Ammon's horn (tissue), 1 donor: ENCODE data around the gene DDX55.
"Not testable (repeated sequence)": the region's sequence is repeated elsewhere in the genome, so short reads cannot be mapped to it uniquely, and the experiment has no call there.

Experiments used
- DNase-seq: peaks from one replicate; pipeline ENCODE4 v3.0.0-alpha.2; 2016; ENCODE audit warnings: low spot score

DDX55 gene, protein sequence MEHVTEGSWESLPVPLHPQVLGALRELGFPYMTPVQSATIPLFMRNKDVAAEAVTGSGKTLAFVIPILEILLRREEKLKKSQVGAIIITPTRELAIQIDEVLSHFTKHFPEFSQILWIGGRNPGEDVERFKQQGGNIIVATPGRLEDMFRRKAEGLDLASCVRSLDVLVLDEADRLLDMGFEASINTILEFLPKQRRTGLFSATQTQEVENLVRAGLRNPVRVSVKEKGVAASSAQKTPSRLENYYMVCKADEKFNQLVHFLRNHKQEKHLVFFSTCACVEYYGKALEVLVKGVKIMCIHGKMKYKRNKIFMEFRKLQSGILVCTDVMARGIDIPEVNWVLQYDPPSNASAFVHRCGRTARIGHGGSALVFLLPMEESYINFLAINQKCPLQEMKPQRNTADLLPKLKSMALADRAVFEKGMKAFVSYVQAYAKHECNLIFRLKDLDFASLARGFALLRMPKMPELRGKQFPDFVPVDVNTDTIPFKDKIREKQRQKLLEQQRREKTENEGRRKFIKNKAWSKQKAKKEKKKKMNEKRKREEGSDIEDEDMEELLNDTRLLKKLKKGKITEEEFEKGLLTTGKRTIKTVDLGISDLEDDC

DNA sequence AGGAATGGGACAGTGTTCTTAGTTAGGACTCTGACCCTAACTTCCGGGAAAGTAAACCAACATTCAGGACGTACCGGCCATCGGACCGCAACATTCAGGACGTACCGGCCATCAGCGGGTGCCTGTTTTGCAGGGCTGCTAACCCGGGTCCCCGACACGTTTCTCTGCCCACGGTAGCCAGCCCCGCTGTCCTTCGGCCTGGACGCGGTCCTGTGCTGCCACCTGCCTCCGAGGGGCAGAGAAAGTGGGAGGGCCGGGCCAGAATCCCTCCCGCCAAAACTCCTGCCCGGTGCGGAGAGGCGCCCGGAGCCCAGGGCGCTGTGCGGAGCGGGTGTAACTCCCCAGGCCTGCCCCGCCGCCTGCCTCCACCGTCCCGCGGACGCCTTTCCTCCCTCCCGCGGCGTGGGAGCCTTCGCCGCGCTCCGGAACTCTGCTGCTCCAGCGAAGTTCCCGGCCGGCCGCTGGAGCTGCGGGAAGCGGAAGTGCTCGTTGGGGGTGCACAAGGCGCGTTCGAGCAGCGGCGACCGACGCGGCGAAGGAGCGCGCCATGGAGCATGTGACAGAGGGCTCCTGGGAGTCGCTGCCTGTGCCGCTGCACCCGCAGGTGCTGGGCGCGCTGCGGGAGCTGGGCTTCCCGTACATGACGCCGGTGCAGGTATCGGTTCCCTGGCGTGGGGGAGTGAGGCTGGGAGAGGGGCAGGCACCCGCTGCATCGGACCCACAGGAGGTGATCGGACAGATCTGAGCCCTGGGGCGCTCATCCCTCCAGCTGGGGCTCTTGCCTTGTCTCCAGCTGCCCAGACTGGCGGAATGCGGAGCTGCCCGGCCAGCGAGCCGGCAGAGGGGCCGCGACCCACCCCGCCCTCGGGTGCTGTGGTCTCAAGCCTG is at the start of gene DDX55:
Gene DDX55, plus strand, starts transcription at position 498 of the 888 bp plus-strand sequence. Its CDS starts 50 bp downstream, at position 548.
- peak; percentile 88 for DNase-seq

DNA sequence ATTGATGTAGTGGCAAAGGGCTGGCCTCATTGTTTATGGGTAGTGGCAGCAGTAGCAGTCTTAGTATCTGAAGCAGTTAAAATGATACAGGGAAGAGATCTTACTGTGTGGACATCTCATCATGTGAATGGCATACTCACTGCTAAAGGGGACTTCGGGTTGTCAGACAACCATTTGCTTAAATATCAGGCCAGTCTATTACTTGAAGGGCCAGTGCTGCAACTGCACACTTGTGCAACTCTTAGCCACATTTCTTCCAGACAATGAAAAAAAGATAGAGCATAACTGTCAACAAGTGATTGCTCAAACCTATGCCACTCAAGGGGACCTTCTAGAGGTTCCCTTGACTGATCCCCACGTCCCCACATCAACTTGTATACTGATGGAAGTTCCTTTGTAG is 47.8 kb upstream of the DDX55 start:
- DNase-seq = not testable (repeated sequence)

DNA sequence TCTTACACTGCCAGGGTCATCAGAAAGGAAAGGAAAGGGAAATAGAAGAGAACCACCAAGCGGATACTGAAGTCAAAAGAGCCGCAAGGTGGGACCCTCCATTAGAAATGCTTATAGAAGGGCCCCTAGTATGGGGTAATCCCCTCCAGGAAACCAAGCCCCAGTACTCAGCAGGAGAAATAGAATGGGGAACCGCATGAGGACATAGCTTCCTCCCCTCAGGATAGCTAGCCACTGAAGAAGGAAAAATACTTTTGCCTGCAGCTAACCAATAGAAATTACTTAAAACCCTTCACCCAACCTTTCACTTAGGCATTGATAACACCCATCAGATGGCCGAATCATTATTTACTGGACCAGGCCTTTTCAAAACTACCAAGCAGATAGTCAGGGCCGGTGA is 47.1 kb upstream of the DDX55 start:
- not testable (repeated sequence) for DNase-seq

- DNase-seq = not testable (repeated sequence)
These were observed 43.4 kb upstream of the DDX55 start for GRCh38 chr12:123558487-123558886.

DNA sequence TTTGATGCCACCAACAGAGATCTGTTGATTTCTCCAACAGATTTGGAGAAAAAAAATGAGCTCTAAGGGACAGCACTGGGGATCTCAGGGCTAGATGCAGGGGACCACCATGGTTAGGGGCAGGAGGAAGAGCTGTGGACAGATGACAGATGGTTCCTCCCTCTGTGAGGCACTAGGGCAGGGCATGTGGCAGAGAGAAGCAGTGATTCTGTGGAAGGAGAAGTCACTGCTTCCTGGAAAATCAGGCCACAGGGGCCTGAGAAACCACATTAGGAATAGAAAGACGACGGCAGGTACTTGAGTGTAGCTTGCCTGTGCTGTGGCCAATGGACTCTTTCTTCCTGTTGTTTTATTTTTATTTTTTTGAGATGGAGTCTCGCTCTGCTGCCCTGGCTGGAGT is 42.4 kb upstream of the DDX55 start:
- DNase-seq = peak; percentile 34

GRCh38 chr12:123571343-123571813 is 30.5 kb upstream of the DDX55 start:
- DNase-seq = peak; percentile 29

- DNase-seq = no peak
These were observed 29.5 kb upstream of the DDX55 start for GRCh38 chr12:123572391-123572790.

DNA sequence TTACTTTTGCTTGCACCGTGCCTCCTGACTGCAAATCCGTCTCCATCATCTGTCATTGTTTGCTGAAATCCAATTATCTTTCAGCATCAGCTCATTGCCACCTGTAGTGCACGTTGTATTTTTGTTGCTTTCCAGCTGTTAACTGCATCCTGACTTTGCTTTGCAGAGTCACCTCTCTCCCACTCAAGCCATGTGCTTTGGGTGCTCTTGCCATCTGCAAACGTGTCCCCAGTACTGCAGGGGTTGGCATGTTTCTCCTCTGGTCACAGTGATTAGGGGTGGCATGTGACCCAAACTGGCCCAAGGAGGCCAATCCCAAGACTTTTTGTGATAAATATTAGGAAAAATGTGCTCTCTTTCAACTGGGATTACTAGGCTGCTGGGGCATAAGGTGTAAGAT is 28.0 kb upstream of the DDX55 start:
- DNase-seq = no peak

DNA sequence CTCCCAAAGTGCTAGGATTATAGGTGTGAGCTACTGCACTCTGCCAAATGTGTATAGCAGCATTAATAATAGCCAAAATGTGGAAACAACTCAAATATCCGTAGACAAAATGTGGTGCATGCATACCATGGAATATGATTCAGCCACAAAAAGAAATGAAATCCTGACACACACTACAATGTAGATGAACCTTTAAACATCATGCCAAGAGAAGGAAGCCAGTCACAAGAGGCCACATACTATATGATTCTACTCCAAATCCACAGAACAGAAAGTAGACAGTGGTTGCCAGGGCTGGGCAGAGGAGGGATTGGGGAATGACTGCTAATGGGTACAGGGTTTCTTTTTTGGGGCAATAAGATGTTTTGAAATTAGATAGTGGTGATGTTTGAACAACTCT is 25.3 kb upstream of the DDX55 start:
- no peak for DNase-seq

DNA sequence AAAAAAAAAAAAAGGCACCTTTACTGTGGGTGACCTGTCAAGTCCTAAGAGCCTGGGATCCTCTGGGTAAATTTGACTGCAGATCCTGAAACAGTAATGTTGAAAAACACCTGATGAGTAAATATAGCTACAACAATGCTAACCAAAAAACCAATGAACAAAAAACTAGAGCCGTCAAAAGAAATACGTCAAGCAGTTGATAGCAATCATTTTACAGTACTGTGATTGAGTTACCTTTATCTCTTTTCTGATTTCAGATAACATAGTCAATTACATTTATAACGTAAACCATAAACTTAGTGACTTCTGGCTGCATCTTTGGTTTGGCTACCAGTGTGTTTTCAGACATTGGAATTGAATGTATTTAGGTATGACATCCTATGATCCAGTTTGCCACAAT is 23.7 kb upstream of the DDX55 start:
- no peak for DNase-seq

GRCh38 chr12:123578829-123579228 is 23.1 kb upstream of the DDX55 start:
- DNase-seq = not testable (repeated sequence)

GRCh38 chr12:123580772-123581171 is 21.1 kb upstream of the DDX55 start:
- no peak for DNase-seq

- DNase-seq = no peak
These were observed 10.0 kb upstream of the DDX55 start for GRCh38 chr12:123591702-123592481.

GRCh38 chr12:123595729-123596128 is 6.2 kb upstream of the DDX55 start:
- DNase-seq = no peak

DNA sequence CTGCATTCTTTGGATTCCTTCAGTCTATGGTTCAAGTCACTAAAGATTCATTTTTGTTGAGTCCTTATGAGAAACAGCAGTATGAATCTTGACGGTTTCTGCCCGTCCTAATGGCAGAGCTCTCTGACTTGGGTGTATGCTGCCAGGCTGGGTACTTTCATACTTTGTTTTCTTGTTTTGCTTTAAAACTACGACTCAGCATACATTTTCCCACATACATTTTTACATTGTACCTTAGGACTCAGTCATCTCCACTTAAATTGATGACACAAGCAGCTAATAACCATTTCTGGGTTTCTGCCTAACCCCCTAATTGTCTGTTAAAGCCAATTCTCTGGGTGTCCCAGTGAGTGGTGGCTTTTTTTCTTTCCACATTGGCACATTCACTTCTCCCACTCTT is 4.8 kb upstream of the DDX55 start:
- no peak for DNase-seq

DNA sequence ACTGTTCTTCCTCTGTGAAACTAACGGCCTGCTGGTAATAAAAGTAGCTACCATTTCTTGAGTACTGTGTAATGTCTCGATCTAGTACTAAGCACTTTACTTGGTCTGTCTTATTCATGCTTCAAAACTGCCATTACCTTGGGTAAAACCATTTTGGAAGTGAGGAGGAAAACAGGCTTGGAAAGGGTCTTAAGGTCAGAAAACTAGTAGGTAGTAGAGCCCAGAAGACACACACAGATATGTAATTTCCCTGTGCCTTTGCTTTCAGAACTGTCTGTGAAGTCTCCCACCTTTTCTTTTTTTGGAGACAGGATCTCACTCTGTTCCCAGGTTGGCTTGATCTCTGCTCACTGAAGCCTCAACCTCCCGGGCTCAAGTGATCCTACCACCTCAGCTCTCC is 3.4 kb upstream of the DDX55 start:
- no peak for DNase-seq

DNA sequence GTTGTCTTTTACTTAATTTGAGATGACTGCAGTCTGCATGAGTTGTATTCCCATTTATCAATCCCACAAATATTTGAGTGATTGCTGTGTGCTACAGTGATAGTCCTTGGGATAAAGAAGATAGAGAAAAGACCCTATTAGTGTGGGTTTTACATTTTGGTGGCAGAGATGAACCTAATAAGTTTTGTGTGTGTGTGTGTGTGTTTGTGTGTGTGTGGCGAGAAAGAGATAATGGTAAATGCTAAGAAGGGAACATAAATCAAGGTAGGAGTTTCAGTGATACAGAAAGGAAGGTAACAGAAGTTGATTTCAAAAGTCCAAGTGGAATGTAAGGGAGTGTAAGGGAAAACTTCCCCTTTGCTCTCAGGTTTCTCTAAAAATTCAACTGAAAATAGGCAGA is 2.6 kb upstream of the DDX55 start:
- no peak for DNase-seq

- DNase-seq = no peak
These were observed 2.2 kb upstream of the DDX55 start for GRCh38 chr12:123599721-123600120.

DNA sequence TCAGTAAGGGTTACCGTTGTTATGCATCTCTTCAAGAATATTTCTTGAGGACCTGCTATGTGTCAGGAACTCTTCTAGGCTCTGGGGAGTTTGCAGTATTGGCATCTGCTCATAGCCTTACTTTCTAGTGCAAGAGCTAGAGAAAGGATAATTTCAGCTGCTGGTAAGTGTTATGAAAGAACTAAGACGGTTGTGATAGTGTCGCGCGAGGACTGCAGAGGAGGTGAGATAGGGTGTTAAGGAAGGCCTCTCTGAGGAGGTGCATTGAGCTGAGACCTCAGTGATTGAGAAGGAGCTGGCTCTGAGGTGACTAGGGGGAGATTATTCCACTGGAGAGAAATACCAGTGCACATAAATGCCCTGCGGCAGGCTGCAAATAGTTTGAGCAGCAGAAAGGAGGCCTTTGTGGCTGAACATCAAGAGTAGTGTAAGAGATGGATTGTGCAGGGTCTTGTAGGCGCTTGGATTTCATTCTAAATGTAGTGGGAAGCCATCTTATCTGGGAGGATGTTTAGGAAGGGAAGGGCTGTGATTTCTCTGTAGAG is 824 bp downstream of the DDX55 start:
- no peak for DNase-seq

- DNase-seq = not testable (repeated sequence)
These were observed 1.6 kb downstream of the DDX55 start for GRCh38 chr12:123603495-123603894.

DNA sequence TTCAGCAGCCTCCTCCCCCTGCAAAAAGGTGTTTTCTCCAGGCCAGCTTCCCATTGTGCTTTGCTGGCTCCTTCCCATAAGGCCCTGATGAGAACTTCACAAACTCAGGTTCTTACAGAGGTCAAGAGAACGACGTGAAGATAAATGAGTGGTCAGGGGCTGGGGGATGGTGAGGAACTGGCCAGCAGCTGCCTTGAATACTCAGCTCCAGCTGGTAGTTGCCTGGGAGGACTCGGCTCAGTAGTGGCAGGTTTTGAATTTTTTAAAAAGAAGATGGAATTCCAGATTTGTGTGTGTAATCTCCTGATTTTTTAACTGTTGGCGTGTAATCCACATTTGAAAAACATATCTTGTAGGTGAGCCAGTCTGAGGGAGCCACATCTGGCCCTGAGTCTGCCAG is 5.9 kb downstream of the DDX55 start:
- DNase-seq = no peak
